ENCODE measurements around the gene CYP21A2. TPM values are rescaled to one million over a fixed set of nuclear protein-coding genes. Genes with fewer than 3 reads are reported as not detected.

Gene CYP21A2
- total and polyA plus RNA-seq, 2 donors (not counting 1 experiment from before 2014, with no cell fraction given): not detected

DNA sequence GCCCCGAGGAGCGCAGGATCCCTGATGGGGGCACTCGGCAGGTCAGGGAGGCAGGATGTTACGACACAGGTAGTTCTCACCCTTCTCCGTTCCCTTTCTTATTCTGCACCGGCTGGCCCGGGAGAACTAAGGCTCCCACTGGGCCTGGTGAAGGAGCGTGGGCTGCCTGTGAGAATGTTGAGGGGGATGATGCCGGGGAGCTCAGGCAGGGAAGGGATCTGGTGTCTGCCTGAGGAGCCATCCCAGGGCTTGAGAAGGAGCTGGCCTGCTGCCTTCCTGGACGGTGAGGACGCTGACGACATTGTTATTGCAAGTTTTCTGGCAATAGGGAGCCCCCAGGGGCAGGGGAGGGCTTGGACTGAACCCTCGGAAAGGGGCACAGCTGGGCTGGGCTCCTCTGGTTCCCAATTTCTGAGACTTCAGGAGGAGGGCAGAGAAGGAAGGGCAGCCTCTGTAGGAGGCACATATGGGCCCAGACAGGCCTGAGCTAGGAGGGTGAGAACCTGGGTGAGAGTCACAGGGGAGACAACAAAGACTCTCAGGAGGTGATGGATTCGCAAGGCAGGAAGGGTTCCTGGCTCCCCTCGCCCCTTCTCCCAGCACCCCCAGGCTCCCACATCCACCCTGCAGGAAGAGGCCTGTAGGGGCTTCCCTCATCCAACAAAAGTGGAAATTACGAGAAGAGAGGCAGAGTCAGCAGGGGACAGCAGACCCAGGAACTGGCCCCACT is 32.8 kb downstream of the CYP21A2 start:
- TF ChIP-seq EZH2 (IDR thresholded peaks at IDR 0.05; ENCODE audit: low read length, missing control alignments): no peak
- TF ChIP-seq, protein P1, sequence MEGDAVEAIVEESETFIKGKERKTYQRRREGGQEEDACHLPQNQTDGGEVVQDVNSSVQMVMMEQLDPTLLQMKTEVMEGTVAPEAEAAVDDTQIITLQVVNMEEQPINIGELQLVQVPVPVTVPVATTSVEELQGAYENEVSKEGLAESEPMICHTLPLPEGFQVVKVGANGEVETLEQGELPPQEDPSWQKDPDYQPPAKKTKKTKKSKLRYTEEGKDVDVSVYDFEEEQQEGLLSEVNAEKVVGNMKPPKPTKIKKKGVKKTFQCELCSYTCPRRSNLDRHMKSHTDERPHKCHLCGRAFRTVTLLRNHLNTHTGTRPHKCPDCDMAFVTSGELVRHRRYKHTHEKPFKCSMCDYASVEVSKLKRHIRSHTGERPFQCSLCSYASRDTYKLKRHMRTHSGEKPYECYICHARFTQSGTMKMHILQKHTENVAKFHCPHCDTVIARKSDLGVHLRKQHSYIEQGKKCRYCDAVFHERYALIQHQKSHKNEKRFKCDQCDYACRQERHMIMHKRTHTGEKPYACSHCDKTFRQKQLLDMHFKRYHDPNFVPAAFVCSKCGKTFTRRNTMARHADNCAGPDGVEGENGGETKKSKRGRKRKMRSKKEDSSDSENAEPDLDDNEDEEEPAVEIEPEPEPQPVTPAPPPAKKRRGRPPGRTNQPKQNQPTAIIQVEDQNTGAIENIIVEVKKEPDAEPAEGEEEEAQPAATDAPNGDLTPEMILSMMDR (conservative IDR thresholded peaks at IDR 0.05 in 1 of 2, IDR thresholded peaks at IDR 0.05 in 1 of 2; ENCODE audit: low read depth in 1 of 2, low read length in 2 of 2): no peak
- Histone ChIP-seq H3K36me3 (ENCODE audit: control insufficient read depth, insufficient read depth, low read length) (peaks cover 1% of the 10 kb centered on the region), H3K27me3 (ENCODE audit: control insufficient read depth, insufficient read depth, low read length) (no peaks in the 10 kb centered on the region), H3K9ac (ENCODE audit: insufficient read depth, low read length) (no peak overlapping the region), H2AFZ (ENCODE audit: low read length) (no peak overlapping the region), H3K9me3 (ENCODE audit: control insufficient read depth, insufficient read depth, low read depth, low read length) (no peaks in the 10 kb centered on the region), H3K4me3 (replicated peaks in 1 of 4; ENCODE audit: control extremely low read depth in 1 of 4, insufficient read depth in 1 of 4, low read depth in 3 of 4, low read length in 4 of 4) (no peak overlapping the region), H3K4me1 (ENCODE audit: control insufficient read depth, extremely low read depth, insufficient read depth, low read length) (peaks cover 3% of the 10 kb centered on the region), H3K79me2 (ENCODE audit: control insufficient read depth, insufficient read depth, low read length) (no peaks in the 10 kb centered on the region), H4K20me1 (ENCODE audit: control insufficient read depth, extremely low read depth, insufficient read depth, low read length) (no peaks in the 10 kb centered on the region), H3K27ac (ENCODE audit: insufficient read depth, low read length) (no peak overlapping the region), H3K4me2 (ENCODE audit: extremely low read depth, insufficient read depth, low read length) (no peak overlapping the region)
- DNase-seq (ENCODE audit: low read depth in 2 of 2): no peak

DNA sequence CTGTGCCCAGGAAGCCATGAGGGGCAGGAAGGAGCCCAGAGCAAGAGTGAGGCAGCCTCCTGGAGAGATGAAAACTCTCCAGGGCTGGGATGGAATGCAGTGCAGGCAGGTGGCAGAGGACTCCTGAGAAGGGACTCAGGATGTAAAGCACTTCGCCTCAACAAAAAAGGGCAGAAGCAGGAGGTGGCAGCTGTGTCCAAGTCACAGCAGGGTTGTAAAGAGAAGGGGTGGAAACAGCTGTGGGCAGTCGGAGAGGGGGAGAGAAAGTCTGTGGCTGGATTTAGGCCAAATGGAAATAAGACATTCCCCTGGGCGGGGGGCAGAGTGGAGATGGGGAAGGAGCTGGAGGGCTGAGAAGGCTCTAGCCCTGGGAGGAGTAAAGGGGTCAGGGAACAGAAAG is 34.9 kb downstream of the CYP21A2 start:
- Histone ChIP-seq H3K27ac (ENCODE audit: insufficient read depth, low read length) (no peak overlapping the region), H3K36me3 (ENCODE audit: control insufficient read depth, insufficient read depth, low read length) (peaks cover 1% of the 10 kb centered on the region), H3K9ac (ENCODE audit: insufficient read depth, low read length) (no peak overlapping the region), H3K79me2 (ENCODE audit: control insufficient read depth, insufficient read depth, low read length) (no peaks in the 10 kb centered on the region), H2AFZ (ENCODE audit: low read length) (no peak overlapping the region), H3K4me2 (ENCODE audit: extremely low read depth, insufficient read depth, low read length) (no peak overlapping the region), H3K4me3 (replicated peaks in 1 of 4; ENCODE audit: control extremely low read depth in 1 of 4, insufficient read depth in 1 of 4, low read depth in 3 of 4, low read length in 4 of 4) (no peak overlapping the region), H3K27me3 (ENCODE audit: control insufficient read depth, insufficient read depth, low read length) (no peaks in the 10 kb centered on the region), H3K4me1 (ENCODE audit: control insufficient read depth, extremely low read depth, insufficient read depth, low read length) (peaks cover 9% of the 10 kb centered on the region), H4K20me1 (ENCODE audit: control insufficient read depth, extremely low read depth, insufficient read depth, low read length) (no peaks in the 10 kb centered on the region), H3K9me3 (ENCODE audit: control insufficient read depth, insufficient read depth, low read depth, low read length) (no peaks in the 10 kb centered on the region)
- no peak for DNase-seq (ENCODE audit: low read depth in 2 of 2)
- TF ChIP-seq, protein P1 (conservative IDR thresholded peaks at IDR 0.05 in 1 of 2, IDR thresholded peaks at IDR 0.05 in 1 of 2; ENCODE audit: low read depth in 1 of 2, low read length in 2 of 2): no peak
- TF ChIP-seq EZH2 (IDR thresholded peaks at IDR 0.05; ENCODE audit: low read length, missing control alignments): no peak

DNA sequence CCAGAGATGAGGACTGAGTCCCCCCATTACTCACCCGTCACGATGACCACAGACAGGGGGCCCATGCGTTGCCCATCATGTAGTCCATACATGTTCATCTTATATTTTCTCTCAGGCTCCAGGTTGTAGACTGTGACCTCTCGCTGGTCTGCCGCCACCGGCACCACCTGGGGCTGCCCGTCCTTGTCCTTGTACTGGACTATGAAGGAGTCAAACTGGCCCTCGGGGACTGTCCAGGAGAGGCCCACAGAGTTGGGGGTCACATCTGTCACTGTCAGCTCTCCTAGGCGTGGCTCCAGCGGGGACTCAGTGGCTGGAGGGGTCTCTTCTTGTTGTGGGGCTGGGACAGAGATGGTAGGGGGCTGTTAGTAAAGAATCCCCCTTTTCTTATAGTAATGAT is 35.4 kb downstream of the CYP21A2 start:
- H3K4me1 ChIP-seq (ENCODE audit: control insufficient read depth, extremely low read depth, insufficient read depth, low read length): peaks cover 9% of the 10 kb centered on the region
- no peak overlapping the region for H3K4me3 ChIP-seq (replicated peaks in 1 of 4; ENCODE audit: control extremely low read depth in 1 of 4, insufficient read depth in 1 of 4, low read depth in 3 of 4, low read length in 4 of 4)
- no peak overlapping the region for H3K27ac ChIP-seq (ENCODE audit: insufficient read depth, low read length)
- no peak overlapping the region for H3K9ac ChIP-seq (ENCODE audit: insufficient read depth, low read length)
- no peaks in the 10 kb centered on the region for H4K20me1 ChIP-seq (ENCODE audit: control insufficient read depth, extremely low read depth, insufficient read depth, low read length)
- no peaks in the 10 kb centered on the region for H3K79me2 ChIP-seq (ENCODE audit: control insufficient read depth, insufficient read depth, low read length)
- H3K4me2 ChIP-seq (ENCODE audit: extremely low read depth, insufficient read depth, low read length): no peak overlapping the region
- TF ChIP-seq EZH2 (IDR thresholded peaks at IDR 0.05; ENCODE audit: low read length, missing control alignments): no peak
- TF ChIP-seq, protein P1 (conservative IDR thresholded peaks at IDR 0.05 in 1 of 2, IDR thresholded peaks at IDR 0.05 in 1 of 2; ENCODE audit: low read depth in 1 of 2, low read length in 2 of 2): no peak
- H3K36me3 ChIP-seq (ENCODE audit: control insufficient read depth, insufficient read depth, low read length): peaks cover 1% of the 10 kb centered on the region
- no peaks in the 10 kb centered on the region for H3K27me3 ChIP-seq (ENCODE audit: control insufficient read depth, insufficient read depth, low read length)
- no peaks in the 10 kb centered on the region for H3K9me3 ChIP-seq (ENCODE audit: control insufficient read depth, insufficient read depth, low read depth, low read length)
- no peak overlapping the region for H2AFZ ChIP-seq (ENCODE audit: low read length)
- no peak for DNase-seq (ENCODE audit: low read depth in 2 of 2)
